Activated CD4-positive, alpha-beta T cell treated with anti-CD3 and anti-CD28 coated beads for 4 hours (primary cell): Measurements from ENCODE around the gene ADGRG7.
"Not testable (repeated sequence)": the region's sequence is repeated elsewhere in the genome, so short reads cannot be mapped to it uniquely, and the experiment has no call there.

ENCODE experiments used
- DNase-seq, 2 donors: peaks; one replicate each; pipeline ENCODE4 v3.0.0-alpha.2; 2020

The ADGRG7 gene

GRCh38 chr3:100647171-100647570 is 37.8 kb downstream of the ADGRG7 start:
- DNase-seq: no peak

GRCh38 chr3:100647657-100648056 is 38.3 kb downstream of the ADGRG7 start:
- DNase-seq: no peak

GRCh38 chr3:100650651-100651619 is 41.5 kb downstream of the ADGRG7 start:
- no peak for DNase-seq

- no peak for DNase-seq
Observed at GRCh38 chr3:100653604-100654294, 44.3 kb downstream of the ADGRG7 start.

GRCh38 chr3:100656945-100657344 is 47.5 kb downstream of the ADGRG7 start:
- DNase-seq: no peak

GRCh38 chr3:100661294-100661693 is 51.9 kb downstream of the ADGRG7 start:
- not testable (repeated sequence) for DNase-seq

- DNase-seq: no peak
Observed at GRCh38 chr3:100662113-100662823, 52.9 kb downstream of the ADGRG7 start.

GRCh38 chr3:100665230-100665629 is 55.8 kb downstream of the ADGRG7 start:
- peak; percentile 25 to 33 for DNase-seq

GRCh38 chr3:100666699-100667098 is 57.3 kb downstream of the ADGRG7 start:
- DNase-seq: not testable (repeated sequence)

GRCh38 chr3:100667316-100667715 is 57.9 kb downstream of the ADGRG7 start:
- DNase-seq: not testable (repeated sequence)

GRCh38 chr3:100670995-100671394 is 61.6 kb downstream of the ADGRG7 start:
- not testable (repeated sequence) for DNase-seq

- DNase-seq: no peak
Observed at GRCh38 chr3:100681496-100681895, 72.1 kb downstream of the ADGRG7 start.

- DNase-seq: no peak
Observed at GRCh38 chr3:100682056-100682853, 72.9 kb downstream of the ADGRG7 start.

GRCh38 chr3:100682854-100683760 is 73.7 kb downstream of the ADGRG7 start:
- DNase-seq: no peak

GRCh38 chr3:100693225-100693624 is 83.8 kb downstream of the ADGRG7 start:
- DNase-seq: no peak

- DNase-seq: no peak
Observed at GRCh38 chr3:100695696-100696095, 86.3 kb downstream of the ADGRG7 start.

GRCh38 chr3:100696161-100696560 is 86.8 kb downstream of the ADGRG7 start:
- DNase-seq: no peak

- no peak for DNase-seq
Observed at GRCh38 chr3:100697172-100697571, 87.8 kb downstream of the ADGRG7 start.

- no peak for DNase-seq
Observed at GRCh38 chr3:100697723-100698285, 88.4 kb downstream of the ADGRG7 start.

- DNase-seq: no peak
Observed at GRCh38 chr3:100698736-100699135, 89.3 kb downstream of the ADGRG7 start.

GRCh38 chr3:100700708-100701107 is 91.3 kb downstream of the ADGRG7 start:
- DNase-seq: no peak
